SK-N-SH treated with all-trans-retinoic acid at 6 μM for 48 hours (cell line): Measurements from ENCODE around the gene PLPP3.

Experiments
- ATAC-seq: fragments of 200-7000 bp; cut with Tn5 transposase; 3 replicates; pipeline ENCODE4 v1.9.1; 2020; ENCODE audit warnings: mild to moderate bottlenecking, moderate library complexity
- BACH2 ChIP-seq: fragments of 250-450 bp; sonication (Bioruptor Pico); IDR thresholded peaks from 2 replicates; pipeline ENCODE4 v1.9.0; 2021; ENCODE audit warnings: mild to moderate bottlenecking, borderline replicate concordance
- ESRRG ChIP-seq: fragments of 250-450 bp; sonication (Bioruptor Pico); IDR thresholded peaks from 2 replicates; pipeline ENCODE4 v1.6.1; 2021; ENCODE audit warnings: mild to moderate bottlenecking
- ISL1 ChIP-seq: fragments of 250-450 bp; sonication (Bioruptor Pico); IDR thresholded peaks from 2 replicates; pipeline ENCODE4 v2.1.2; 2022; ENCODE audit warnings: mild to moderate bottlenecking, moderate library complexity
- OSR1 ChIP-seq: fragments of 250-450 bp; sonication (Bioruptor Pico); IDR thresholded peaks from 2 replicates; pipeline ENCODE4 v1.8.0; 2022; ENCODE audit warnings: moderate library complexity, mild to moderate bottlenecking, inconsistent platforms
- PPARA ChIP-seq: fragments of 250-450 bp; sonication (Bioruptor Pico); IDR thresholded peaks from 2 replicates; pipeline ENCODE4 v1.5.0; 2020; ENCODE audit warnings: mild to moderate bottlenecking, borderline replicate concordance
- SNAI2 ChIP-seq: fragments of 250-450 bp; sonication (Bioruptor Pico); IDR thresholded peaks from 2 replicates; pipeline ENCODE4 v1.5.0; 2020; ENCODE audit warnings: mild to moderate bottlenecking, moderate library complexity
- TCF4 ChIP-seq: fragments of 250-450 bp; sonication (Bioruptor Pico); IDR thresholded peaks from 2 replicates; pipeline ENCODE4 v1.8.0; 2021; ENCODE audit warnings: mild to moderate bottlenecking, moderate library complexity, borderline replicate concordance
- ZC3H10 ChIP-seq: fragments of 250-450 bp; sonication (Bioruptor Pico); IDR thresholded peaks from 2 replicates; pipeline ENCODE4 v1.5.1; 2021; ENCODE audit warnings: mild to moderate bottlenecking, moderate library complexity
- ZFP3 ChIP-seq: fragments of 250-450 bp; sonication (Bioruptor Pico); IDR thresholded peaks from 2 replicates; pipeline ENCODE4 v1.5.0; 2020; ENCODE audit warnings: mild to moderate bottlenecking, moderate library complexity
- ZFP30 ChIP-seq: fragments of 450-650 bp; formaldehyde crosslinking; IDR thresholded peaks from 2 replicates; pipeline ENCODE4 v1.5.0; 2022; ENCODE audit warnings: mild to moderate bottlenecking, moderate library complexity
- ZNF565 ChIP-seq: fragments of 450-650 bp; formaldehyde crosslinking; conservative IDR thresholded peaks from 2 replicates; pipeline ENCODE4 v1.5.0; 2020; ENCODE audit warnings: low read depth, mild to moderate bottlenecking, moderate library complexity
- ZNF70 ChIP-seq: fragments of 450-650 bp; formaldehyde crosslinking; IDR thresholded peaks from 2 replicates; pipeline ENCODE4 v1.5.0; 2020; ENCODE audit warnings: mild to moderate bottlenecking, moderate library complexity
- ZNF8 ChIP-seq: fragments of 450-650 bp; formaldehyde crosslinking; IDR thresholded peaks from 2 replicates; pipeline ENCODE4 v1.5.0; 2020; ENCODE audit warnings: mild to moderate bottlenecking, moderate library complexity
- TF ChIP-seq, protein P1 (sequence below): fragments of 250-450 bp; sonication (Bioruptor Pico); IDR thresholded peaks from 2 replicates; pipeline ENCODE4 v1.5.0; 2020; ENCODE audit warnings: mild to moderate bottlenecking, moderate library complexity
- TF ChIP-seq, protein P2 (sequence below): fragments of 250-450 bp; sonication (Bioruptor Pico); IDR thresholded peaks from 2 replicates; pipeline ENCODE4 v1.5.1; 2020; ENCODE audit warnings: low read depth, mild to moderate bottlenecking, moderate library complexity
- TF ChIP-seq, protein P3 (sequence below): fragments of 250-450 bp; sonication (Bioruptor Pico); IDR thresholded peaks from 2 replicates; pipeline ENCODE4 v1.8.0; 2021; ENCODE audit warnings: low read depth, mild to moderate bottlenecking, moderate library complexity, borderline replicate concordance
- TF ChIP-seq, protein P4 (sequence below): fragments of 250-450 bp; sonication (Bioruptor Pico); IDR thresholded peaks from 2 replicates; pipeline ENCODE4 v1.8.0; 2020; ENCODE audit warnings: mild to moderate bottlenecking, moderate library complexity, borderline replicate concordance
- TF ChIP-seq, protein P5 (sequence below): fragments of 250-450 bp; sonication (Bioruptor Pico); IDR thresholded peaks from 2 replicates; pipeline ENCODE4 v1.5.1; 2021; ENCODE audit warnings: mild to moderate bottlenecking, moderate library complexity

The PLPP3 gene

DNA sequence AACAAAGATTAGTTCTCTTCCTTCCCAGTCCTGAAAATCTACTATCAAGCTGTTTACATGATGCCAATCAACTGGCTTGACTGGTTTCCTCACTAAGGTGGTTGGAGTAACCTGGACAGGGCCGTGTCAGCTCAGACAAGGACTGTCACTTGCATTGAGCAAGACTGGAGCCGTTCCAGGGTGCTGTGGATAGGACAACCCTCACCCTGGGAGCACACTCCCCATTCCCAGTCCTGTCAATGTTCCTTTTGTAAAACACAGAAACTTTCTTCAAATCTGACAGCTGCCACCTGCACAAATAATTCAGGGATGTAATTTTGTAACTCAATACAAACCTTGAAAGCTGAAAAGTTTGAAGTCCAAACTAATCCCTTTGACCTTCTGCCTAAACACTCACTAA is 31.4 kb downstream of the PLPP3 start:
- TF ChIP-seq, protein P1, sequence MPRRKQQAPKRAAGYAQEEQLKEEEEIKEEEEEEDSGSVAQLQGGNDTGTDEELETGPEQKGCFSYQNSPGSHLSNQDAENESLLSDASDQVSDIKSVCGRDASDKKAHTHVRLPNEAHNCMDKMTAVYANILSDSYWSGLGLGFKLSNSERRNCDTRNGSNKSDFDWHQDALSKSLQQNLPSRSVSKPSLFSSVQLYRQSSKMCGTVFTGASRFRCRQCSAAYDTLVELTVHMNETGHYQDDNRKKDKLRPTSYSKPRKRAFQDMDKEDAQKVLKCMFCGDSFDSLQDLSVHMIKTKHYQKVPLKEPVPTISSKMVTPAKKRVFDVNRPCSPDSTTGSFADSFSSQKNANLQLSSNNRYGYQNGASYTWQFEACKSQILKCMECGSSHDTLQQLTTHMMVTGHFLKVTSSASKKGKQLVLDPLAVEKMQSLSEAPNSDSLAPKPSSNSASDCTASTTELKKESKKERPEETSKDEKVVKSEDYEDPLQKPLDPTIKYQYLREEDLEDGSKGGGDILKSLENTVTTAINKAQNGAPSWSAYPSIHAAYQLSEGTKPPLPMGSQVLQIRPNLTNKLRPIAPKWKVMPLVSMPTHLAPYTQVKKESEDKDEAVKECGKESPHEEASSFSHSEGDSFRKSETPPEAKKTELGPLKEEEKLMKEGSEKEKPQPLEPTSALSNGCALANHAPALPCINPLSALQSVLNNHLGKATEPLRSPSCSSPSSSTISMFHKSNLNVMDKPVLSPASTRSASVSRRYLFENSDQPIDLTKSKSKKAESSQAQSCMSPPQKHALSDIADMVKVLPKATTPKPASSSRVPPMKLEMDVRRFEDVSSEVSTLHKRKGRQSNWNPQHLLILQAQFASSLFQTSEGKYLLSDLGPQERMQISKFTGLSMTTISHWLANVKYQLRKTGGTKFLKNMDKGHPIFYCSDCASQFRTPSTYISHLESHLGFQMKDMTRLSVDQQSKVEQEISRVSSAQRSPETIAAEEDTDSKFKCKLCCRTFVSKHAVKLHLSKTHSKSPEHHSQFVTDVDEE (CRISPR knock-in tag): no peak
- TF ChIP-seq PPARA (CRISPR knock-in tag) (no peak), SNAI2 (CRISPR knock-in tag) (no peak), BACH2 (CRISPR knock-in tag) (no peak), OSR1 (CRISPR knock-in tag) (no peak), ZNF8 (CRISPR knock-in tag) (no peak), ISL1 (CRISPR knock-in tag) (no peak), ZNF70 (no peak), ZC3H10 (CRISPR knock-in tag) (no peak), ESRRG (CRISPR knock-in tag) (no peak)
- TF ChIP-seq, protein P2, sequence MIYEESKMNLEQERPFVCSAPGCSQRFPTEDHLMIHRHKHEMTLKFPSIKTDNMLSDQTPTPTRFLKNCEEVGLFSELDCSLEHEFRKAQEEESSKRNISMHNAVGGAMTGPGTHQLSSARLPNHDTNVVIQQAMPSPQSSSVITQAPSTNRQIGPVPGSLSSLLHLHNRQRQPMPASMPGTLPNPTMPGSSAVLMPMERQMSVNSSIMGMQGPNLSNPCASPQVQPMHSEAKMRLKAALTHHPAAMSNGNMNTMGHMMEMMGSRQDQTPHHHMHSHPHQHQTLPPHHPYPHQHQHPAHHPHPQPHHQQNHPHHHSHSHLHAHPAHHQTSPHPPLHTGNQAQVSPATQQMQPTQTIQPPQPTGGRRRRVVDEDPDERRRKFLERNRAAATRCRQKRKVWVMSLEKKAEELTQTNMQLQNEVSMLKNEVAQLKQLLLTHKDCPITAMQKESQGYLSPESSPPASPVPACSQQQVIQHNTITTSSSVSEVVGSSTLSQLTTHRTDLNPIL (CRISPR knock-in tag): no peak
- TF ChIP-seq, protein P3, sequence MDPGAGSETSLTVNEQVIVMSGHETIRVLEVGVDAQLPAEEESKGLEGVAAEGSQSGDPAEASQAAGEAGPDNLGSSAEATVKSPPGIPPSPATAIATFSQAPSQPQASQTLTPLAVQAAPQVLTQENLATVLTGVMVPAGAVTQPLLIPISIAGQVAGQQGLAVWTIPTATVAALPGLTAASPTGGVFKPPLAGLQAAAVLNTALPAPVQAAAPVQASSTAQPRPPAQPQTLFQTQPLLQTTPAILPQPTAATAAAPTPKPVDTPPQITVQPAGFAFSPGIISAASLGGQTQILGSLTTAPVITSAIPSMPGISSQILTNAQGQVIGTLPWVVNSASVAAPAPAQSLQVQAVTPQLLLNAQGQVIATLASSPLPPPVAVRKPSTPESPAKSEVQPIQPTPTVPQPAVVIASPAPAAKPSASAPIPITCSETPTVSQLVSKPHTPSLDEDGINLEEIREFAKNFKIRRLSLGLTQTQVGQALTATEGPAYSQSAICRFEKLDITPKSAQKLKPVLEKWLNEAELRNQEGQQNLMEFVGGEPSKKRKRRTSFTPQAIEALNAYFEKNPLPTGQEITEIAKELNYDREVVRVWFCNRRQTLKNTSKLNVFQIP (CRISPR knock-in tag): no peak
- TF ChIP-seq, protein P4, sequence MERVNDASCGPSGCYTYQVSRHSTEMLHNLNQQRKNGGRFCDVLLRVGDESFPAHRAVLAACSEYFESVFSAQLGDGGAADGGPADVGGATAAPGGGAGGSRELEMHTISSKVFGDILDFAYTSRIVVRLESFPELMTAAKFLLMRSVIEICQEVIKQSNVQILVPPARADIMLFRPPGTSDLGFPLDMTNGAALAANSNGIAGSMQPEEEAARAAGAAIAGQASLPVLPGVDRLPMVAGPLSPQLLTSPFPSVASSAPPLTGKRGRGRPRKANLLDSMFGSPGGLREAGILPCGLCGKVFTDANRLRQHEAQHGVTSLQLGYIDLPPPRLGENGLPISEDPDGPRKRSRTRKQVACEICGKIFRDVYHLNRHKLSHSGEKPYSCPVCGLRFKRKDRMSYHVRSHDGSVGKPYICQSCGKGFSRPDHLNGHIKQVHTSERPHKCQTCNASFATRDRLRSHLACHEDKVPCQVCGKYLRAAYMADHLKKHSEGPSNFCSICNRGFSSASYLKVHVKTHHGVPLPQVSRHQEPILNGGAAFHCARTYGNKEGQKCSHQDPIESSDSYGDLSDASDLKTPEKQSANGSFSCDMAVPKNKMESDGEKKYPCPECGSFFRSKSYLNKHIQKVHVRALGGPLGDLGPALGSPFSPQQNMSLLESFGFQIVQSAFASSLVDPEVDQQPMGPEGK: no peak
- ATAC-seq: no peak

DNA sequence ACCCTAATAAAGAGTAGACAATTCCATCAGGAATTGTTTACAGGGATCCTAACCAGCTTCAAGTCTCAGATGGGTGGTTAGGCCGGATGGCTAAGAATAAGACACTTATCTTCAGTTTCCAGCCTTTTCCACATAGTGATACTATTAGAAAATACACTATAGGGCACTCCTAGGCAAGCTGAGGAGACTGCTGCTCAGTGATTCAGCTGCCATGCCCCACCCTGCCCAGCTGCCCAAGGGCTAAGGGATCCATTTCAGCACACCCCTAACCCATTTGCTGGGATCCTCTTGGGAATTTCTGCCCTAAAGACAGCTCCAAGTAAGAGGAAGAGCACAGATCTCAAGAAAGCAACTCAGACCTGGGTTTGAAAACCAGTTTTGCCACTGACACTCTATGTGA is 31.9 kb downstream of the PLPP3 start:
- no peak for ATAC-seq
- TF ChIP-seq ZFP30 (CRISPR knock-in tag): no peak
- TF ChIP-seq, protein P1 (CRISPR knock-in tag): no peak
- TF ChIP-seq OSR1 (CRISPR knock-in tag): no peak
- TF ChIP-seq ZC3H10 (CRISPR knock-in tag): no peak
- no peak for TF ChIP-seq ZFP3 (CRISPR knock-in tag)
- TF ChIP-seq PPARA (CRISPR knock-in tag): no peak
- TF ChIP-seq, protein P5, sequence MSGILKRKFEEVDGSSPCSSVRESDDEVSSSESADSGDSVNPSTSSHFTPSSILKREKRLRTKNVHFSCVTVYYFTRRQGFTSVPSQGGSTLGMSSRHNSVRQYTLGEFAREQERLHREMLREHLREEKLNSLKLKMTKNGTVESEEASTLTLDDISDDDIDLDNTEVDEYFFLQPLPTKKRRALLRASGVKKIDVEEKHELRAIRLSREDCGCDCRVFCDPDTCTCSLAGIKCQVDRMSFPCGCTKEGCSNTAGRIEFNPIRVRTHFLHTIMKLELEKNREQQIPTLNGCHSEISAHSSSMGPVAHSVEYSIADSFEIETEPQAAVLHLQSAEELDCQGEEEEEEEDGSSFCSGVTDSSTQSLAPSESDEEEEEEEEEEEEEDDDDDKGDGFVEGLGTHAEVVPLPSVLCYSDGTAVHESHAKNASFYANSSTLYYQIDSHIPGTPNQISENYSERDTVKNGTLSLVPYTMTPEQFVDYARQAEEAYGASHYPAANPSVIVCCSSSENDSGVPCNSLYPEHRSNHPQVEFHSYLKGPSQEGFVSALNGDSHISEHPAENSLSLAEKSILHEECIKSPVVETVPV (CRISPR knock-in tag): no peak
- no peak for TF ChIP-seq ESRRG (CRISPR knock-in tag)
- TF ChIP-seq SNAI2 (CRISPR knock-in tag): no peak
- TF ChIP-seq, all 23 proteins: peak for 0

DNA sequence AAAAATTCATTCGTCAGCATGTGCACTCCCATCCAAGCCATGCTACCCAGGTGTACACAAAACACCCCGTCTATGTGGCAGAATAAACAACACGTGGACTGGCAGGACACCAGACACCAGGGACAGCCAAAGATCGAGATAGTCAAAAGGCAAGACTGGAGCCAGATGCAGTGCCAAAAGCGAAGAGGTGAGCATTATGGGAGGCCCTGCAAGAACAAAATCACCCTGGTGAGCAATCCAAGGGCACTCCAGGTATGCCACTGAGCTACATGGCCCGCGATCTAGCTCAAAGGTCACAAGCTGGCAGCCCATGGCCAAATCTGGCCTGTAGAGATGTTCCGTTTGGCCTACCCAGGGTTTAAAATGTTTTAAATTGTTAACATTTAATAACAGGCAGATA is 33.7 kb downstream of the PLPP3 start:
- ATAC-seq: no peak
- TF ChIP-seq, protein P1 (CRISPR knock-in tag): no peak
- TF ChIP-seq TCF4 (CRISPR knock-in tag) (no peak), ESRRG (CRISPR knock-in tag) (no peak), ZNF70 (no peak), ZNF565 (CRISPR knock-in tag) (no peak), ZFP30 (CRISPR knock-in tag) (no peak), ZFP3 (CRISPR knock-in tag) (no peak)
- TF ChIP-seq, protein P4: no peak
